ENCODE measurements around the gene DTYMK. TPM values are rescaled to one million over a fixed set of nuclear protein-coding genes. Genes with fewer than 3 reads are reported as not detected.
"Not testable (repeated sequence)": the region's sequence is repeated elsewhere in the genome, so short reads cannot be mapped to it uniquely, and the experiment has no call there.

DTYMK gene, protein sequence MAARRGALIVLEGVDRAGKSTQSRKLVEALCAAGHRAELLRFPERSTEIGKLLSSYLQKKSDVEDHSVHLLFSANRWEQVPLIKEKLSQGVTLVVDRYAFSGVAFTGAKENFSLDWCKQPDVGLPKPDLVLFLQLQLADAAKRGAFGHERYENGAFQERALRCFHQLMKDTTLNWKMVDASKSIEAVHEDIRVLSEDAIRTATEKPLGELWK
- 24.8 TPM for polyA plus RNA-seq (ENCODE audit: insufficient read length)

DNA sequence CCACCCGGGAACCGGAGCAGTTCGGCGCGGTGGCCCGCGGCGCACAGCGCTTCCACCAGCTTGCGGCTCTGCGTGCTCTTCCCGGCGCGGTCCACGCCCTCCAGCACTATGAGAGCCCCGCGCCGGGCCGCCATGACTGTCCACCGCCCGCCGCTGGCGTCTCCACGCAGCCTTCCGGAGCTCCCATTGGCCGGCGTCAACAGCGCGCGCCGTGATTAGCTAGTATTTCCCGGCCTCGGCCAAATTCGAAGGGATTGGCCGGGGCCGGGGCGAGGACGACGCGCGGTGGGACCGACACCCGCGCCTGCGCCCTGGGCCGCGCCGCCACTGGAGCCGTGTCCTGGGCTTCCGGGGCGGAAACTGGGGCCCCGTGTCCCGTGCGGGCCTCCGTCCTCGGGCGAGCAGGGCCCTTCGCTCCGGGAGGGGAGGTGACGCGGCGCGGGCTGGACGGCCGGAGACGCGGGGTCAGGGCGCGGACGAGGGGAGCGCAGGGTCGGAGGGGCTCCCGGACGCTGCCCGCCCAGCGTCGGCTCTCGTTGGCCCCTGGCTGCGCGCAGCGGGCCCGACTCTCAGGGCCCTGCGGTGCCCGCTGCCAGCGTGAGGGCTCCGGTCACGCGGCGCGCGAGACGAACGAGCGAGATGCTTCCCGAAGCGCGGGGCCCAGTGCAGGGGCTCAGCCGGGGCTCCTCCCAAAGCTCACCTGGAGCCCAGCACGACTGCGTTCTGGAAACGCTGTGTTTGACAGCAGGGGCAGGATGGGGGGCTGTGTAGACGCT, at the start of gene DTYMK:
Gene DTYMK, minus strand, starts transcription at position 166 of the 776 bp plus-strand sequence. Its CDS starts 32 bp downstream, at position 134.
- DNase-seq (ENCODE audit: low read depth), result peak; percentile 86

DNA sequence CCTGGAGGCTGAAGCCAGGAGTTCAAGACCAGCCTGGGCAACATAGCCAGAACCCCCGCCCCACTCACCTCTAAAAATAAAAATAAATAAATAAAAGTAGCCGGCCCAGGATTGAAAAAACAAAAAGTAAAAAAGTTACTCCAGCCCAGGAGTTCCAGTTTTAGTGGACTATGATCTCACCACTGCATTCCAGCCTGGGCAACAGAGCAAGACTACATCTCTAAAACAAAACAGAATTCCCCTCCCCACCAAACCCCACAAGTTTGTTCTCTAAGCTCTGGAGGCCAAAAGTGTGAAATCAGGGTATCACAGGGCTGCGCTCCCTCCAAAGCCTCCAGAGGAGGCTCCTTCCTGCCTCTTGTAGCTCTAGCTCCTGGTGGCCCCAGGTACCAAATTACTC, 49.5 kb upstream of the DTYMK start:
- DNase-seq (ENCODE audit: low read depth), result no peak

DNA sequence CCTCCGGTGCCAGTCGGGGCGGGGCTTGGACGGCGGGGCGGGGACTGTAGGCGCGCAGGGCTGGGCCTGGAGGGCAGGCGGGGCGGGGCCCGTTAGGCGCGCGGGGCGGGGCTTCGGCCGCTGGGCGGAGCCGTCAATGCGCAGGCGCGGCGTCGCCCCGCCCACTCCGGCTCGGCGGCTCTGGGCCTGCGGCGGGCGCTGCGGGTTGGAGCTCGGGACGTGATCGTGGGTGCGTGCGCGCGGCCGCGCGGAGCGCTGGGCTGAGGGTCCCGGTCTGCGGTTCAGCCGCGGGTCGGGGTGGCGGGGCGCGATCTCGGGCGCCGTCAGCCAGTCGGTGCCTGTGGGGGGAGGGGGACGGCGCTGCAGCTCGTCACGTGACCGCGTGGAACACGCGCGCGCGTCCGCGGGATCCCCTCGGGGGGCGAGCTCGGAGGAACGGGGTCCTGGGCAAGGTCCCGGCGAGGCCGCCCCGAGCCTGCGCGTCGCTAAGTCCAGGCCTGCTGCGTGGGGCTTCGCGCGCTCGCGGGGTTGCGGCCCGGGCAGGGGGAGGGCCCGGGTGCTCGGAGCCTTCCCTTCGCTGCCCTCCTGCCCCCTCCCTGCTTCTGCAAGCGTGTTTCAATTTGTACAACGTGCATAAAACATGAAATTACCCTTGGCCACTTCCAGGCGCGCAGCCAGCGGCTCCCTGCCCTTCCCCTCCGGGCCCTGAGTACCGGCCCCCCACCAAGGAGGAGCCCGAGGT, 48.0 kb upstream of the DTYMK start, which contains the start of gene D2HGDH:
Gene D2HGDH, plus strand, starts transcription at position 164 of the 742 bp plus-strand sequence. CDS start 595 bp downstream, outside the sequence.
- peak; percentile 61 for DNase-seq (ENCODE audit: low read depth)

GRCh38 chr2:241734208-241734466, 47.5 kb upstream of the DTYMK start:
- DNase-seq (ENCODE audit: low read depth), result no peak

- no peak for DNase-seq (ENCODE audit: low read depth)
These were observed 47.0 kb upstream of the DTYMK start for GRCh38 chr2:241733391-241734207.

DNA sequence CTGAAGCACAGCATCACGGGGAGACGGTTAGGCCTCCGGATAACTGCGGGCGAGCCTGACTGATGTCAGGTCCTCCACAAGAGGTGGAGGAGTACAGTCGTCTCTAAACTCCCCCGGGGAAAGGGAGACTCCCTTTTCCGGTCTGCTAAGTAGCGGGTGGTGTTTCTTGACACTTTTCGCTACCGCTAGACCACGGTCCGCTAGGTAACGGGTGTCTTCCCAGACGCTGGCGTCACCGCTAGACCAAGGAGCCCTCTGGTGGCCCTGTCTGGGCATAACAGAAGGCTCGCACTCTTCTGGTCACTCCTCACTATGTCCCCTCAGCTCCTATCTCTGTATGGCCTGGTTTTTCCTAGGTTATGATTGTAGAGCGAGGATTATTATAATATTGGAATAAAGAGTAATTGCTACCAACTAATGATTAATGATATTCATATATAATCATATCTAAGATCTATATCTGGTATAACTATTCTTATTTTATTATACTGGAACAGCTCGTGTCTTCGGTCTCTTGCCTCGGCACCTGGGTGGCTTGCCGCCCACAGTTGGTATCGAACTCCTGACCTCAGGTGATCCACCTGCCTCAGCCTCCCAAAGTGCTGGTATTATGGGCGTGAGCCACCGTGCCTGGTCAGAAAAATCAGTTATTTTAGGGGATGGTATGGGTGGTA, 46.0 kb upstream of the DTYMK start:
- DNase-seq (ENCODE audit: low read depth), result not testable (repeated sequence)

DNA sequence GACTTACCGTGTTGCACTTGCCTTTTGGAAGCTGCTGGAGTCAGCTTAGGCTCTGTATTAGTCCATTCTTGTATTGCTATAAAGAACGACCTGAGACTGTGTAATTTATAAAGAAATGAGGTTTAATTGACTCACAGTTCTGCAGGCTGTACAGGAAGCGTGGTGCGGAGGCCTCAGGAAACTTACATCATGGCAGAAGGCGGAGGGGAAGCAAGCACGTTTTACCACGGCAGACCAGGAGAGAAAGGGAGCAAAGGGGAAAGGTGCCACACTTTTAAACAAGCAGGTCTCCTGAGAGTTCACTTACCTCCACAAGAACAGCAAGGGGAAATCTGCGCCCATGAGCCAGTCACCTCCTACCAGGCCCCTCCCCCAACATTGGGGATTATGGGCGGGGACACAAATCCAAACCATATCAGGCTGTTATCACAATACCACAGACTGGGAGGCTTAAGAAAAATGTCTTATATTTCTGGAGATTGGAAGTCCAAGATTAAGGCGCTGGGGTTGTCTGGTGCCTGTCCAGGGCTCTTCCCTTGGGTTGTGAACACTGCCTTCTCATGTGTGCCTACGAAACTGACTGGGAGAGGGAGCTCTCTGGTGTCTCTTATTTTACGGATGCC, 44.2 kb upstream of the DTYMK start:
- no peak for DNase-seq (ENCODE audit: low read depth)

DNA sequence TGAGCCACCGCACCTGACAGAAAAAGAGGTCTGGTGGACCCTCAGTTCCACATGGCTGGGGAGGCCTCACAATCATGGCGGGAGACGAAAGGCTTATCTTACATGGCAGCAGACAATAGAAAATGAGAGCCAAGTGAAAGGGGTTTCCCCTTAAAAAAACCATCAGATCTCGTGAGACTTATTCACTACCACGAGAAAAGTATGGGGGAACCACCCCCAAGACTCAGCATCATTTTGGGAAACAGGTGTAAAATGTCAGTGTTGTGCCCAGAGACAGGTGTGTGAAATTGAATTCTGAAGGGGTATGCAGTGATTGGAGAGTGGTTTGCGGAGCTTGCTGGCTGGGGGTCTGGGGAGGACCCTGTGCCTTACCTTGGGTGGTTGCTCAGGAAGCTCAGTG, 43.3 kb upstream of the DTYMK start:
- DNase-seq (ENCODE audit: low read depth), result no peak

- DNase-seq (ENCODE audit: low read depth), result no peak
These were observed 42.0 kb upstream of the DTYMK start for GRCh38 chr2:241728627-241729026.

DNA sequence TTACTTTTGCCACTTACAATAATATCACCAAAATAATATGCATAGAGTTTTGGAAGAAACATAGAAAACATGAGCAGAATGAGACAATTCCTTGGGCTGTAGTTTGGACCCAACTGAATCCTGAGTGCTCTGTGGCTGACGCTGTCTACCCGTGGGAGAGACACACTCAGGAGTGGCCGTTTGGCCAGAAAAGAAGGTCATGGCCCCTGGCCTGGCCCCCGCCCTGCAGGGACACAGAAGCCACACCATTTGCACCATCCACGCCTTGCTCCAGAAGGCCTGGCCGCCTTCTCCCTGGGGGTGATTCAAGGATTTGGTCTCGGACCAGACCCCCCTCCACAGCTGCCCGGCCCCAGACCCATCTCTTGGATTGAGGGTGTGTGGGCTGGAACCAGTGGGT, 41.4 kb upstream of the DTYMK start:
- DNase-seq (ENCODE audit: low read depth), result no peak

- no peak for DNase-seq (ENCODE audit: low read depth)
These were observed 39.8 kb upstream of the DTYMK start for GRCh38 chr2:241726459-241726858.

DNA sequence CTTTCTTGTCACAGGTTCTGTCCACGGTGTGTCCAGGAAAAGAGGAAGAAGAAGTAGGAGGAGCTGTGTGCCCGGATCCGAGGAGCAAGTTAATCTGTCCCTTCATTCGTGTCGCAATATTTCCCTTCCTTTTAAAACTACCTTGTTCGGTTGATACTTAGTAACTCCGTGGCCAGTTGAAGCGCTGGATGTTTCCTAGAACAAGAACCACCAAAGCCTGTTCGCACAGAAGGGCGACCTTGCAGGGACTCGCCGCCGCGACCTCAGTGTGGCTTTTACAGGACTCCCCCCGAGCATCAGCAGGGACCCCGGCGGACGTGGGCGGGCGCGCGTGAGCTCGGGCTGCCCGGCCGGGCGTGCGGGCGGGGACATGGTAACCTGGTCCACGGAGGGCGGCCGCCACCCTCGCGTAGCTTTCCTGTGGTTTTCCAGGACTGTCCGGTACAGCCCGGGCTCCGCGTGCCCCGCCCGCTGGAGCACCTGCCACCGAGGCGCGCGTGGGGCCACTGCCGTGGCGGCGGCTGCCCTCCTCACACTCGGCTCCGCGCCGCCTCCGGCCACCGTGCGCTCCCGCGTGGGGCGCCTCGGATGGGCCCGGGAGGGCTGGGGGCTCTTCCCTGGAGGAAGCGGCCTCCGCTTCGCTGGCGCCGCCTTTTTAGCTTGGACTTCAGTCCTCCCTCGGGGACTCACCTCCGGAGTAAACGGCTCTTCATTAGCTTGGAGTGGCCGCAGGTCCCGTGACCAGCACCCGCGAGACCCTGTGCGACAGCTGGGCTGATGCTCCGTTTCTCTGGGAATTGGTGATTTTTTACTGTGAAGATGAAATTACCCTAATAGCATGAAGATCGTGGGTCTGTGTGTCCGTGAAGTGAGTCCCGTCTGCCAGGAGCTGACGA, 38.6 kb upstream of the DTYMK start:
- DNase-seq (ENCODE audit: low read depth), result no peak

DNA sequence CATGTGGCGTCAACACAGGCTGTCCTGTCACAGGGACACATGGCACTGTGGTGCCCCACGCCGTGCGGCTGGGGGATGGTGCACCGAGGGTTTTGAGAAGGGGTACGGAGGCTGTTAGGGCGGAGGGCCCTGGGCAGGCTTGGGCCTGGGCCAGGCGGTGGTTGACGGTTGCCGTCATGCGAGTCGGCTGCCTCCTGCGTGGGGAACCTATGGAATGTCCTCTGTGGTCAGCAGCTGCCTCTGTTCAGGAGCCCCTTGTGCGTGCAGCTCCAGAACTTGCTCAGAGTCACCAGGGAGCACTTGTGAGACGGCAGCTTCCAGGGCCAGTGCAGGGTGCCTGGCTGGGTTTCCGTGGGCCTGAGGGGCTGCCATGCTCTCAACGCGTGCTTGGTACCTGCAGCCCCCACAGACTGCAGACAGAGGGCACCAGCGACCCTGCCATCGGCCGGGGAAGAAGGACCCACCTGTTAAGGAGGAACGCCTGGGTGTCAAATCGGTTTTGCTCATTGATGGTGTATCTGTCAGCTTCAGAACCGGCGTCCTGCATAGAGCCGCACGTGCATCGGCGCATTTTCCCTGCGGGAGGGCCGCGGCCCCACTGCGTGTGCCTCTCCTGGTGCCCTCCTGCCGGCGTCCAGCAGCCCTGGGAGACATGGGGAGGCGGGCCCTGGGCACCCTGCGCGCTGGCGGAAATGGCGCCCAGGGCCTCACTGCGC, 37.8 kb upstream of the DTYMK start:
- no peak for DNase-seq (ENCODE audit: low read depth)

- DNase-seq (ENCODE audit: low read depth), result no peak
These were observed 36.4 kb upstream of the DTYMK start for GRCh38 chr2:241722896-241723454.

GRCh38 chr2:241721852-241722251, 35.2 kb upstream of the DTYMK start:
- DNase-seq (ENCODE audit: low read depth), result no peak

- no peak for DNase-seq (ENCODE audit: low read depth)
These were observed 33.9 kb upstream of the DTYMK start for GRCh38 chr2:241720560-241720959.

GRCh38 chr2:241720099-241720498, 33.5 kb upstream of the DTYMK start:
- no peak for DNase-seq (ENCODE audit: low read depth)

- no peak for DNase-seq (ENCODE audit: low read depth)
These were observed 32.5 kb upstream of the DTYMK start for GRCh38 chr2:241719093-241719492.

DNA sequence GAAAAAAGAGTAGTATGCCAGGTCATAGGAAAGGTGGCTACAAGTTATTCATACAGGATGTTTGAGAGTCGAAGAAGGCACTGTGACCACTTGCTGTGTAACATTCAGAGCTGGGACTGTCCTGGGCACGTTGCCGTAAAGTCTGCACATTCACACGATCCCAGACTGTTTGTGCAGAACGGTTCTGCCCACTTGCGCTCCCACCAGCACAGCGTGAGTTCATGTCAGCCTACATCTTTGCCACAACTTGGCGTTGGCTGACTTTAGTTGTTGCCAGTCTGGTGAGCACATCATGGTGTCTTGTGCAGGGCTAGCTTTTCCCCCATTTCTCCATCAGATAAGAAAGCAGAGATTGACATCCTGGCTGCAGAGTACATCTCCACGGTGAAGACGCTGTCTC, 22.3 kb upstream of the DTYMK start:
- no peak for DNase-seq (ENCODE audit: low read depth)
